Erythroblast (primary cell): Measurements from ENCODE around the gene RPS24.
"Not testable (repeated sequence)": the region's sequence is repeated elsewhere in the genome, so short reads cannot be mapped to it uniquely, and the experiment has no call there.

Experiments used
- DNase-seq, 2 experiments: peaks; one replicate each; lab custom pipeline; 2025; lab: John Stamatoyannopoulos, UW
- GATA1 ChIP-seq: IDR thresholded peaks from 2 replicates; pipeline ENCODE4 v1.6.1; 2011; ENCODE audit warnings: low read depth, mild to moderate bottlenecking, control low read depth, low read length, moderate library complexity
- POLR2A ChIP-seq: IDR thresholded peaks from 2 replicates; pipeline ENCODE4 v1.6.1; 2011; ENCODE audit warnings: mild to moderate bottlenecking, low read length

RPS24 gene

DNA sequence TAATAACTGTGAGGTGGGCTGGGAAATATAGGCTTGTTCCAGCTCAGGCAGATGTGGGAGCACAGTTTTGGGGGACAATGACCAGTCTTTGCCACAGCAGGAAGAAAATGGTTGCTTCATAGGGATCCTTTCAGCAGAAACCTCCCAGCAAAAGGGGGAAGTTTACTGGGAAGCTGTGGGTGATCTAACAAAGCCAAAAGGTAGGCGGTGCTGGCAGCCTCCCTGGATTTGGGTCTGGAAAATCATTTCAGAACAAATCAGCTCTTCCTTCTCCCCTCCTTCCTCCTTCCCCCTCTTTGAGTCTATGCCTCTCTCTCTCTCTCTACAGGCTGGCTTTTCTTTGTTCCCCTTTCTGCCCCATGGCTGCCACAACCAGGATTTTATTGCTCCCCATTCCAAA is 16.2 kb downstream of the RPS24 start:
- TF ChIP-seq GATA1 (no peak), POLR2A (no peak)
- no peak for DNase-seq

DNA sequence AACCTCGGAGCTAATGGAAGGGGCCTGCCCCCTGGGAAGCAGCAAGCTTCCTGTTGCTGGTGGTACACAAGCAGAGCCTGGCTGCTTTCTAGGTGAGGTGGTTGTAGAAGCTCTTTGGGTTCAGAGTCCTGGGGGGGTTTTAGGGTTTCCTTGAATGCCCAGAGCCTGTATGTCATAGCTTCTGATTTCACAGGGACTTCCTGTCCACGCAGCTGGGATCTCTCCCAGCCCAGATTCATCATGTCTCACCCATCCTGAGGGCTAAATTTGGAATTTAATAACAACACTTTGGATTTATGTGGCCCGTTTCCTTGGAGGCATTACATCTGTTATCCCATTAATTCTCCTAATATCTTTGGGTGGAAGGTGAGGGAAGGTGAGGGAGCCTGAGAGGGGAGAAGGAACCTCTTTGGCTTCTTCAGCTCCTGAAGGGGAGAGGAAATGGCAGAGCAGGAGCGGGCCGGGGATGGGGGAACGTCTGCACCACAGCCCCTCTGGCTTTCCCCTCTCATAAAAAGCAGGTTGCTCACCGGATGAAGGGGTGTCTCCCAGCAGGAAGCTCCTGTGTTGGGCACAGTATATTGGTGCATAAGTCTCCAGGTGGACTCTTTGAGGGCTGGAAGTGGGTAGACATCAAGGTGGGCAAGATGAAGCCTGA is 19.7 kb downstream of the RPS24 start:
- no peak for DNase-seq
- TF ChIP-seq GATA1 (no peak), POLR2A (no peak)

DNA sequence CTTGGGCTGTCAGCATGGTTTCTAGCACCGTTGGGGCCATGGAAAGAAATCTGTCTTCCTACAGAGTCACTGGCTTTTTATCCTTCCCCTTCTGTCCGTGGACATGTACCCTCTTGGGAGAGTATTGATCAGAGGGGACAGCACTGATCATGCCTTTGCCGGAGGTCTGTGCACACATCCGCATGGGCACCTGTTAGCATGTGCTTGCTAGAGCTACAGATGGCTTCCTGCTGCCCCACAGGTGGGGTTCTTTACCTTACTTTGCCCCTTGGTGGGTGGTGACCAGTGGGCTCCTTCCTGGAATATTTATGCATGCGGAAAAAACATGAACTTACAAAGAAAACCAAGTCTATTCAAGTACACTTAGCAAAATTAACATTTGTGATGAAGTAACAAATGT is 24.9 kb downstream of the RPS24 start:
- no peak for TF ChIP-seq GATA1
- no peak for TF ChIP-seq POLR2A
- no peak for DNase-seq

DNA sequence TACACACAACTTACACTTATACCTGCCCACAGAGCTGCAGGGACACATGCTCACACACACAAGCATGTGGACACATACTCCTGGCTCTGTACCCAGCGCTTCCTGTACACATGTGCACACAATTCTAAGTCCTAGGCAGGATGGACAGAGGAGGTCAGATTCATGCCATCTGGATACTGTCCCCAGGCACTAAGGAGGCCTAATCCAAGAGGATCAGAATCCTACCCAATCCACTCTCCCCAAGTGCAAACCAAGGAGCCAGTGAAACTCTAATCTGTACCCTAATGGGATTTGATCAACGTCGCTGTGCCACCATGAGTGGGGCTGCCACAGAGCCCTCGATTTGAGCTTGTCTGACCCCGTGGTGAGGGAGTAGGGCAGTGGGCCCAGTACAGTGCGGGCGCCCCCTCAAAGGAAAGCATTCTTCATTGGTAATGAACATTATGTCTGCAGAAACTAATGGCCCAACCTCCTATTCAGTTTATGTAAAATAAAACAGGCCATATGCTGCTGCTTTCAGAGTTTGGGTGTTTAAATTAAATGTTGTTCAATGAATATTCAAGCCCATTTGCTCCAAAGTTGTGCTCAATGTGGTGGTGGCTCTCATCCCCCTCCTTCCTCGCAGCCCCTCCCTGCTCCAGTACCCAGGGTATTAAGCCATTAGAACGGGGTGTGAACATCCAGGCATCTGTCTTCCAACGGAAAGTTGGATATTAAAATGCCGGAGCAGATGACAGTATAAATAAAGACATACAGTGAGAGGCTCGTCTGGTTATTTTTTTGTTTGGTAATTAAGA is 26.4 kb downstream of the RPS24 start:
- TF ChIP-seq GATA1 (no peak), POLR2A (no peak)
- DNase-seq = no peak

DNA sequence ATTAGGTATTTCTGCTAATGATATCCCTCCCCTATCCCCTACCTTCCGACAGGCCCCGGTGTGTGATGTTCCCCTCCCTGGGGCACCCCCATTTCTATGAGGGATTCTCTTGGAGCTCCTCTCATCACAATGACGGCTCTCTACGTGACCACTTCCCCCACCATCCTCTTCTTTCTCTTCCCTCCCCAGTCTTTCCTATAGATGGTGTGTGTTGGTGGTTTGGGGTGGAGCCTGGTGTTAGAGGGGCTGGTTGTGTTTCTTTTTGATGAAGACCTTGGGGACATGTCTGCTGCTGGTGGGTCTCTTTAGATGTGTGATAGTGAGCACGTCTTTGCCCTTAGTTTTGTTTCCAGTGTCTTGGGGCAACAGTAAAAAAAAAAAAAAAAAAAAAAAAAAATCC is 28.6 kb downstream of the RPS24 start:
- no peak for TF ChIP-seq POLR2A
- no peak for TF ChIP-seq GATA1
- no peak for DNase-seq

DNA sequence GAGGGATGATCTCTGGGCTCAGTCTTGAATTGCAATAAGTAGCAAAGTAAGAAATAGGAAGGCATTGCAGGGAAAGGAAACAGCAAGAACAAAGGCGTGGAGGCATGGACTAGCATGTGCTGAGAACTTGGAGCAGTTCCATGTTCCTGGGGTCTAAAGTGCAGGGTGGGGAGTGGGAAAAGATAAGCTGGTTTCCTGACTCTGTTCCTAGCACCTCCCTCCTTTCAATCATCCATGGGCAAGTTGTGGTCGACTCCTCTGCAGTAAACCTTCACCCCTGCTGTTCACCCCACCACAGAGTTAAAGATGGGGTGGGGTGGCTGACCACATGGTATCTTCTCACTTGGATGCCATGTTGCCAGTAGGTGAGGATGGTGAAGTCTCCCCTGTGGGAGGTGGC is 29.6 kb downstream of the RPS24 start:
- DNase-seq = no peak
- TF ChIP-seq POLR2A = no peak
- no peak for TF ChIP-seq GATA1

DNA sequence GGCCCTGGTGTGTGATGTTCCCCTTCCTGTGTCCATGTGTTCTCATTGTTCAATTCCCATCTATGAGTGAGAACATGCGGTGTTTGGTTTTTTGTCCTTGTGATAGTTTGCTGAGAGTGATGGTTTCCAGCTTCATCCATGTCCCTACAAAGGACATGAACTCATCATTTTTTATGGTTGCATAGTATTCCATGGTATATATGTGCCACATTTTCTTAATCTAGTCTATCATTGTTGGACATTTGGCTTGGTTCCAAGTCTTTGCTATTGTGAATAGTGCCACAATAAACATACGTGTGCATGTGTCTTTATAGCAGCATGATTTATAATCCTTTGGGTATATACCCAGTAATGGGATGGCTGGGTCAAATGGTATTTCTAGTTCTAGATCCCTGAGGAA is 31.3 kb downstream of the RPS24 start:
- not testable (repeated sequence) for DNase-seq

DNA sequence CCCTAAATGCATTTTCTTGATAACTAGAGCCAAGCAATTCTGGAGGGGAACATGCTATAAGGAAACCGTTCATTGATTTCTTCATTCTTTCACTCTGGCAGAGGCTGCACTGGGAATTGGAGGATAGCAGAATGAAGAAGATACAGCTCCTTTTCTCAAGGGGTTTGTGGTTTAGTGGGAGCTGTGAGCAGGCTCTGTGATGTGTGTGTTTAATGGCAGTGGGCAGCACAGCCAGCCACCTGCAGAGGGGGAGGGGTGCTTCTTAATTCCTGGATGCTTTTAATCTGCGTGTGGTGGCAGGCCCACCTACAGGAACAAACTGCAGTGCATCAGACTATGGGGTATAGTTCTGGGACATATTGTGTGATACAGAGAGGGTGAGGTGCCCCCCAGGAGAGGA is 31.9 kb downstream of the RPS24 start:
- DNase-seq = no peak
- TF ChIP-seq GATA1 = no peak
- no peak for TF ChIP-seq POLR2A

DNA sequence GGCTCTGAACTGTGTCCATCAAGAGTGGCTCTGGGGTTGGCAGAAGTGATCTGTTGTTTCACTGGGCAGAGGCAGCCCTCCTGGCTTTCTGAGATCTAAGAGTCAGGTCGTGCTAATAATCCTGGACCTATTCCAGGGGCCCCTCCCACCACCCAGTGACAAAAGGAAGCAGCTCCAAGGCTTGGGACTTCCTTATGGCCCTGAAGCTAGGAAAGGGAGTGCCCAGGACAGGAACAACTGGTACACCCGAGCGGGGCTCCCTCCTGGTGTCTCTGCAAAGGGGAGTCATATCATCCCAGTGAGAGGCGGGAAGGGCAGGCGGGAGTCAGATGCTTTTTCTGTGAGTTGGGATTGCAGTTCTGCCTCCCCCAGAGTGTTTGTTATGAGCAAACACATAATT is 32.3 kb downstream of the RPS24 start:
- no peak for TF ChIP-seq GATA1
- TF ChIP-seq POLR2A = no peak
- no peak for DNase-seq

DNA sequence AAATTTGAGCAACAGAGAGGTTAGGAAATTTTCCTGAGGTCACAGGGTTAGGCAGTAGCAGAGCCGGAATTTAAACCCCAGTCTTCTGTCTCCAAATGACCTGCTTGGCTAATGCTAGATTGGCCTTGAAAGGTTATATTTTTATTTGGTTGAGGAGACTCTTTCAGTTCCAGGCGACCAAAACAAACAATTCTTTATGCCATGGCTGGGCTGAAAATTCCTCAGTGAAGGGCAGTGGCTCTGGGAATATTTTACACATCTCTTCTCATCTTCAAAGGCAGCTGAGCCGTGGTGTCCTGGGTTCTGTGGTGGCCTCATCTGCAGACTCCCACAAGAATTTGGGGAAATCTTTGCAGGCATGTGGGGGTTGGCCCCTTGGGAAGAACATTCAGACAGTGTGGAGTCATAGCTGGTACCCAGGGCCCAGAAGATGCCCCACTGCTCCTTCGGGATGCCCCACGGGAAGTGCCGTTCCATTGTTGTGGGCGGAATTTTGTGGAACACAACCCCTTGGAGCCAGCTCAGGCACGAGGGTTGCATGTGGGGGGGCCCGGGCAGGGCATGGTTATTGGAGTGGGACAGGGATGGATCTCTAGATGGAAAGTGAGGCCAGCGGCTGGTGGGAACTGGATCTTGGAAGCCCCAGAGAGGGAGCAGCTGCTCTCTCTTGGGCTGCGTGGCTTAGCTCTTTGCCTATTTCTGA is 33.2 kb downstream of the RPS24 start:
- DNase-seq = no peak
- TF ChIP-seq GATA1 (no peak), POLR2A (no peak)

DNA sequence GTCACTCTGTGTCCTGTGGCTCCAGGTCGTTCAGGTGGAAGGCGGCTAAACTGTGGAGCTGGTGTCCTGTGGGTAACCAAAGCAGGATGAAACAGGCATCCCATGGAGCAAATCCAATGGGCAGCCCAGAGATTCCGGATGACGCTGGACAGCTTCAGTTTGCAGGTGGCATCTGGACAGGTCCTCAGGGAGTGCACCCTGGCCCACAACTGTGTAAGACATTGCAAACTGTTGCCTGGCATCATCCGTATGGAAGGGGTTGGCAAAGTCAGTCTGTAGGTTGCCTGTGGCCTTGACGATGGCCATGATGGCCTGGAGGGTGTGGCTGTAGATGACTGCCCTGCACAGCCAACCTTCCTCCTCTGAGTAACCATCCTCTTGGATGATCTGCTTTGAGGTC is 35.5 kb downstream of the RPS24 start:
- TF ChIP-seq POLR2A (no peak), GATA1 (no peak)

DNA sequence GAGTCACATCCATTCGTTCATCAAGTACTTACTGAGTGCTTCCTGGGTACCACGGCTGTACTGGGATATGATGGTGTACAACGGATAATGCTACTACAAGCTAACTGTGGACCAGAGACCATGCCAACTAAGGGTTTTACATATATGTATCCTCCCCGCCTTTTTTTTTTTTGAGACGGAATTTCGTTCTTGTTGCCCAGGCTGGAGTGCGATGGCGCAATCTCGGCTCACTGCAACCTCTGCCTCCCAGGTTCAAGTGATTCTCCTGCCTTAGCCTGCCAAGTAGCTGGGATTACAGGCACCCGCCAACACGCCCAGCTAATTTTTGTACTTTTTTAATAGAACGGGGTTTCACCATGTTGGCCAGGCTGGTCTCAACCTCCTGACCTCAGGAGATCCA is 36.4 kb downstream of the RPS24 start:
- DNase-seq = not testable (repeated sequence)

More for the DNA sequence above, 35.5 kb downstream of the RPS24 start:
- DNase-seq = no peak

DNA sequence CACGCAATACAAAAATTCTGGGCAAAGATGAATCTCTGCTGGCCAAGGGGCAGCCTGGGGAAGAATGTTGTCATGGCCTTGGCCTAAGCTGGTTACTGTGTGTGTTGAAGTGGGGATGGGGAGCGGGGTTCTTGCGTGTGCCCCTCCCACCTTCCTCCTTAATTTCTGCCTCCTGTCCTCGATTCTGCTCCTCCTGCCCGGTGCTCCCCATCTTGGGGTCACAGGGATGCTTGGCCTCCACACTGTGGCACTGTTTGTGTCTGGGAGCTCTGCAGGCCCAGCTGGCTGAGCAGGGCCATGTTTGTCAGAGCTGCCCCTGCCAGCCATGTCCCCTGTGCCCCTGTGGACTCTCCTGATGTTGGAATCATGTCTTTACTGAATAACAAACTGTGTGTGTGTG is 37.1 kb downstream of the RPS24 start:
- DNase-seq = no peak
- TF ChIP-seq POLR2A (no peak), GATA1 (no peak)

DNA sequence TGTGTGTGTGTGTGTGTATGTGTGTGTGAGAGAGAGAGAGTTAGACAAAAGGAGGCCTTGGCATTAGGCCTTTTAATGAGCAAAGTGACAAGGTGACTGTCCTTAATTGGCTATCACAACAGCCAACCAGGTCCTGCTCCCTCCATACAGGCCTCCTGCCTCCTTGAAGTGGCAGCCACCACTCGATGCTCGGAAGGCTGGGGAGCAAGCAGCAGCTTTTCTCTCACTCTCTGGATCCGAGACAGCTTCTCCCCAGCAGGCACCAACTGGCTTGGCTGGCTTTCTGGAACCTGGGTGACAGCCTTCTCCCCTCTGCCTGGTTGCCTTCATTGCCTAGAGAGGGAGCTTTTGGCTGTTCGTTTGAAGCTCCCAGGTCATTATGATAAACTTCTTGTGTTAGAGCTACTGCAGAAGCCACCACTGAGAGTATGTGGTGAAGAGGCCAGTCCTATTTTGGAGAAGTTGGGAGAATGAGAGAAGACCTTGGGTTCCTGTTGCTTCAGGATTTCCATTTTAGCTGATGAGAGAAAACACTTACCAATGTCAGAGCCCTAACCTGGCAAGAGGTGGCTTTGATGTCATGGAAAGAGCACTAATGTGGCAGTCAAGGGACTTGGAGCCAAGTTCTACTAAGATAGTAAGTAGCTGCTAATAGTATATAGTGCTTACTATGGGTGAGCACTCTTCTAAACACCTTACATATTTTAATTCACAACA is 37.6 kb downstream of the RPS24 start:
- TF ChIP-seq POLR2A = no peak
- TF ChIP-seq GATA1 = no peak
- DNase-seq = no peak

DNA sequence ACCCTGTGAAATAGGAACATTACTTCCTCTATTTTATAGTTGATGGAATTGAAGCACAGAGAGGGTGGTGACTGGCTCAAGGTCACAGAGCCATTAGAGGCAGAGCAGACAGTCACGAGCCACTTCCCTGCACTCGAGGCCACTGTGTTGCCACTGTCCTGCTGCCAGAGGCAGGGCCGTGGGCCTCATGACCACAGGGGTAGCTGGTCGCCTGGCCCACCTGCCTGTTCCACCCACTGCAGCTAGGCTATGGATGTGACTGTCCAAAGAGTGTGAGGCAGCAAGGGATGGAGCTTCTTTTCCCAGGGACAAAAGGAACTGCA is 38.2 kb downstream of the RPS24 start:
- DNase-seq = no peak
- TF ChIP-seq POLR2A (no peak), GATA1 (no peak)
